ENCODE results near the gene PDE4A. TPM values are rescaled to one million over a fixed set of nuclear protein-coding genes. Genes with fewer than 3 reads are reported as not detected.

PDE4A gene
- polyA plus RNA-seq, 3 donors = 4.7 to 14.8 (median 5.8) TPM

- Mint-ChIP-seq H3K9me3 (peaks cover 0 to 19% (median 8%) of the 10 kb centered on the region in 7 donors), H3K4me3 (no peak overlapping the region), H3K4me1 (peaks cover 62% of the 10 kb centered on the region), H3K27me3 (ENCODE audit: low read depth in 3 of 3) (peaks cover 15 to 24% (median 18%) of the 10 kb centered on the region in 3 donors), H3K27ac (peak overlapping the region in 3 of 7 donors; percentile 8 to 47 (median 36)), H3K36me3 (peaks cover 4 to 5% of the 10 kb centered on the region in 2 donors)
- no peak for TF ChIP-seq CTCF (IDR thresholded peaks at IDR 0.05)
- Histone ChIP-seq H3K4me1 (ENCODE audit: control insufficient read depth in 1 of 2, insufficient read depth in 2 of 2, low read length in 2 of 2) (peaks cover 63 to 66% of the 10 kb centered on the region in 2 donors), H4K20me1 (ENCODE audit: insufficient read depth, low read length) (no peaks in the 10 kb centered on the region), H3K9me3 (replicated peaks in 1 of 2; ENCODE audit: control insufficient read depth in 1 of 2, insufficient read depth in 1 of 2, low read length in 2 of 2) (peaks cover 4 to 6% of the 10 kb centered on the region in 2 donors), H3K27me3 (ENCODE audit: control insufficient read depth in 2 of 2, insufficient read depth in 2 of 2, low read length in 2 of 2) (peaks cover 2 to 16% of the 10 kb centered on the region in 2 donors), H3K9ac (ENCODE audit: insufficient read depth, low read length, poor library complexity, severe bottlenecking) (no peak overlapping the region), H3K4me2 (replicated peaks; ENCODE audit: extremely low read depth, low read length, poor library complexity, severe bottlenecking) (no peak overlapping the region), H3K27ac (ENCODE audit: low read depth in 1 of 2, low read length in 2 of 2) (no peak overlapping the region), H3K4me3 (replicated peaks in 1 of 3; ENCODE audit: low read depth in 2 of 3, low read length in 3 of 3) (no peak overlapping the region), H2AFZ (ENCODE audit: insufficient read depth, low read depth, low read length, poor library complexity, severe bottlenecking) (no peak overlapping the region), H3K36me3 (replicated peaks in 1 of 2; ENCODE audit: control insufficient read depth in 1 of 2, insufficient read depth in 2 of 2, low read length in 2 of 2) (no peaks in the 10 kb centered on the region), H3K79me2 (ENCODE audit: insufficient read depth, low read length) (no peaks in the 10 kb centered on the region)
- intact Hi-C loops (cut with micrococcal nuclease) = no loop called here
- DNase-seq = peak in 1 of 3 donors; percentile 32
- WGBS (ENCODE audit: insufficient coverage) = 83% methylated on average over 8 of the region's 13 CpGs
These were observed 7.9 kb upstream of the PDE4A start for GRCh38 chr19:10412257-10412977.

GRCh38 chr19:10416083-10416379, 4.3 kb upstream of the PDE4A start:
- DNase-seq = no peak
- Mint-ChIP-seq H3K36me3 (peaks cover 14 to 19% of the 10 kb centered on the region in 2 donors), H3K9me3 (peaks cover 0 to 35% (median 26%) of the 10 kb centered on the region in 7 donors), H3K4me1 (peaks cover 52% of the 10 kb centered on the region), H3K4me3 (peak overlapping the region; percentile 67 to 87), H3K27ac (peak overlapping the region; percentile 81 to 96 (median 93)), H3K27me3 (ENCODE audit: low read depth in 3 of 3) (peaks cover 41 to 53% (median 47%) of the 10 kb centered on the region in 3 donors)
- H3K27ac ChIP-seq (ENCODE audit: low read depth in 1 of 2, low read length in 2 of 2) = peak overlapping the region; percentile 28 to 52
- no peak for TF ChIP-seq CTCF (IDR thresholded peaks at IDR 0.05)
- peaks cover 27 to 48% of the 10 kb centered on the region in 2 donors for H3K27me3 ChIP-seq (ENCODE audit: control insufficient read depth in 2 of 2, insufficient read depth in 2 of 2, low read length in 2 of 2)
- H3K9me3 ChIP-seq (replicated peaks in 1 of 2; ENCODE audit: control insufficient read depth in 1 of 2, insufficient read depth in 1 of 2, low read length in 2 of 2) = peaks cover 8% of the 10 kb centered on the region in 2 donors
- H3K36me3 ChIP-seq (replicated peaks in 1 of 2; ENCODE audit: control insufficient read depth in 1 of 2, insufficient read depth in 2 of 2, low read length in 2 of 2) = no peaks in the 10 kb centered on the region
- intact Hi-C loops (cut with micrococcal nuclease) = loop anchor here in 1 of 2 donors (2.0 kb wide), 1 partner anchor 15 kb away; no protein-coding TSS in a partner anchor
- WGBS (ENCODE audit: insufficient coverage) = 17% methylated on average over 9 of the region's 9 CpGs
- H3K4me2 ChIP-seq (replicated peaks; ENCODE audit: extremely low read depth, low read length, poor library complexity, severe bottlenecking) = peak overlapping the region; percentile 69
- no peaks in the 10 kb centered on the region for H4K20me1 ChIP-seq (ENCODE audit: insufficient read depth, low read length)
- peaks cover 54 to 61% of the 10 kb centered on the region in 2 donors for H3K4me1 ChIP-seq (ENCODE audit: control insufficient read depth in 1 of 2, insufficient read depth in 2 of 2, low read length in 2 of 2)
- H3K9ac ChIP-seq (ENCODE audit: insufficient read depth, low read length, poor library complexity, severe bottlenecking) = peak overlapping the region; percentile 49
- peak overlapping the region; percentile 31 for H2AFZ ChIP-seq (ENCODE audit: insufficient read depth, low read depth, low read length, poor library complexity, severe bottlenecking)
- H3K4me3 ChIP-seq (replicated peaks in 1 of 3; ENCODE audit: low read depth in 2 of 3, low read length in 3 of 3) = peak overlapping the region; percentile 1 to 64 (median 34)
- H3K79me2 ChIP-seq (ENCODE audit: insufficient read depth, low read length) = no peaks in the 10 kb centered on the region
